HepG2 (cell line): ENCODE results near the gene ZACN. TPM values are rescaled to one million over a fixed set of nuclear protein-coding genes. Genes with fewer than 3 reads are reported as not detected.

ENCODE experiments used
- AGO2 ChIP-seq: fragments of 200-400 bp; formaldehyde crosslinking; optimal IDR thresholded peaks from 2 replicates; pipeline ENCODE3; 2017; ENCODE audit warnings: mild to moderate bottlenecking, low read depth, low read length, moderate library complexity
- MEIS2 ChIP-seq: sonication (generic); formaldehyde crosslinking; IDR thresholded peaks from 2 replicates; pipeline ENCODE4 v1.9.0; 2021; ENCODE audit warnings: mild to moderate bottlenecking, missing genetic modification reagents
- NAIF1 ChIP-seq: sonication (generic); formaldehyde crosslinking; IDR thresholded peaks from 2 replicates; pipeline ENCODE4 v1.5.0; 2020; ENCODE audit warnings: mild to moderate bottlenecking, missing genetic modification reagents, borderline replicate concordance
- NR0B2 ChIP-seq: sonication (generic); formaldehyde crosslinking; IDR thresholded peaks from 2 replicates; pipeline ENCODE4 v1.4.0; 2020; ENCODE audit warnings: mild to moderate bottlenecking, missing genetic modification reagents
- PHB2 ChIP-seq: fragments of 450-650 bp; IDR thresholded peaks from 2 replicates; pipeline ENCODE4 v1.6.1; 2018; ENCODE audit not compliant: partially characterized antibody
- REPIN1 ChIP-seq: sonication (generic); formaldehyde crosslinking; IDR thresholded peaks from 2 replicates; pipeline ENCODE4 v1.8.0; 2022; ENCODE audit warnings: missing genetic modification reagents, low read depth, mild to moderate bottlenecking, borderline replicate concordance
- TEAD3 ChIP-seq: optimal IDR thresholded peaks from 2 replicates; pipeline ENCODE3; 2016; ENCODE audit warnings: borderline replicate concordance
- TGIF2 ChIP-seq: IDR thresholded peaks from 2 replicates; pipeline ENCODE4 v1.6.1; 2016; ENCODE audit warnings: control low read depth, missing compliant biosample characterization
- U2AF2 ChIP-seq: fragments of 200-400 bp; formaldehyde crosslinking; IDR thresholded peaks from 2 replicates; pipeline ENCODE4 v1.6.1; 2017; ENCODE audit warnings: low read depth, mild to moderate bottlenecking, low read length
- ZFP91 ChIP-seq: sonication (generic); formaldehyde crosslinking; IDR thresholded peaks from 2 replicates; pipeline ENCODE4 v1.9.0; 2022; ENCODE audit warnings: missing genetic modification reagents, mild to moderate bottlenecking, borderline replicate concordance
- ZNF142 ChIP-seq: sonication (generic); formaldehyde crosslinking; IDR thresholded peaks from 2 replicates; pipeline ENCODE4 v1.4.0; 2020; ENCODE audit warnings: missing genetic modification reagents
- ZNF674 ChIP-seq: sonication (generic); formaldehyde crosslinking; IDR thresholded peaks from 2 replicates; pipeline ENCODE4 v1.5.0; 2020; ENCODE audit warnings: low read depth, mild to moderate bottlenecking, missing genetic modification reagents
- ZNF687 ChIP-seq: sonication (generic); formaldehyde crosslinking; IDR thresholded peaks from 2 replicates; pipeline ENCODE4 v1.5.1; 2020; ENCODE audit warnings: mild to moderate bottlenecking, missing genetic modification reagents, moderate library complexity
- ZNF839 ChIP-seq: sonication (generic); formaldehyde crosslinking; IDR thresholded peaks from 2 replicates; pipeline ENCODE4 v1.4.0; 2020; ENCODE audit warnings: missing genetic modification reagents, mild to moderate bottlenecking, borderline replicate concordance
- polyA plus RNA-seq, 8 experiments: library from polyadenylated mRNA; depleted of rRNA in 3 of 8; stranded (reverse) in 7 of 8; unstranded in 1 of 8; fragments of >200 nt; fragmentation: Illumina TruSeq in 4 of 8; extraction: Trizol in 4 of 8; gene quantifications; 2 replicates each; pipeline versions ENCODE4 v1.2.1 to v1.2.3, GENCODE V29; 2011 to 2016; ENCODE audit warnings: low read depth in 4 of 8, missing spikeins in 1 of 8, mixed read lengths in 1 of 8; ENCODE audit not compliant: insufficient read depth in 1 of 8
- total RNA-seq, 5 experiments: library from RNA; depleted of rRNA; stranded (reverse); fragments of >200 nt; fragmentation: Illumina TruSeq; extraction: Trizol; gene quantifications; 2 replicates each; pipeline ENCODE4 v1.2.3, GENCODE V29; 2016; ENCODE audit warnings: low read depth in 1 of 5

ZACN gene
- total and polyA plus RNA-seq, 2 of the 13 experiments (the other 11 are each of a cell fraction or from before 2014, with no cell fraction given): 0.11 to 0.15 TPM

- TF ChIP-seq NR0B2 (CRISPR knock-in tag) (peak; percentile 62; the same call in 1 of the 2 replicates), ZNF674 (CRISPR knock-in tag) (no peak), TGIF2 (CRISPR knock-in tag) (no peak), ZNF839 (CRISPR knock-in tag) (no peak), MEIS2 (peak; percentile 87), ZNF142 (no peak), TEAD3 (no peak), AGO2 (no peak), U2AF2 (no peak), NAIF1 (CRISPR knock-in tag) (0 out of 2 replicates have a peak, but pooled peaks have one; percentile 52), PHB2 (no peak), REPIN1 (CRISPR knock-in tag) (peak; percentile 64; the same call in 1 of the 2 replicates), ZNF687 (CRISPR knock-in tag) (peak; percentile 97), ZFP91 (CRISPR knock-in tag) (peak; percentile 94; the same call in 1 of the 2 replicates)
Measured at GRCh38 chr17:76103274-76104139, 24.5 kb downstream of the ZACN start, which contains the start of gene EXOC7 (continued).
